ENCODE data around the gene CRELD2.
A peak's percentile ranks its signal among the peaks of the same experiment; 100 is the strongest.

Gene CRELD2

GRCh38 chr22:49971232-49972162 lies 53.1 kb downstream of the CRELD2 start:
- peaks cover 35% of the 10 kb centered on the region for H3K27me3 ChIP-seq (ENCODE audit: insufficient read depth, low read length)
- H3K9me3 ChIP-seq (ENCODE audit: insufficient read depth, low read depth, low read length): no peaks in the 10 kb centered on the region
- peaks cover 3% of the 10 kb centered on the region; the same call in 1 of the 2 replicates for H3K4me1 ChIP-seq (ENCODE audit: insufficient read depth, low read length)
- peak overlapping the region; percentile 16; the same call in 1 of the 2 replicates for H3K9ac ChIP-seq (ENCODE audit: low read depth, low read length)
- no peak overlapping the region for H3K27ac ChIP-seq (ENCODE audit: low read length)
- no peaks in the 10 kb centered on the region for H3K36me3 ChIP-seq (ENCODE audit: insufficient read depth, low read depth, low read length)
- H3K4me3 ChIP-seq (ENCODE audit: low read length): peak overlapping the region; percentile 54; the same call in 1 of the 2 replicates

- H3K36me3 ChIP-seq (ENCODE audit: insufficient read depth, low read depth, low read length): no peaks in the 10 kb centered on the region
- peaks cover 3% of the 10 kb centered on the region; the same call in 1 of the 2 replicates for H3K4me1 ChIP-seq (ENCODE audit: insufficient read depth, low read length)
- no peak overlapping the region for H3K4me3 ChIP-seq (ENCODE audit: low read length)
- peaks cover 35% of the 10 kb centered on the region for H3K27me3 ChIP-seq (ENCODE audit: insufficient read depth, low read length)
- H3K9ac ChIP-seq (ENCODE audit: low read depth, low read length): no peak overlapping the region
- no peaks in the 10 kb centered on the region for H3K9me3 ChIP-seq (ENCODE audit: insufficient read depth, low read depth, low read length)
- H3K27ac ChIP-seq (ENCODE audit: low read length): no peak overlapping the region
These were observed 54.0 kb downstream of the CRELD2 start for GRCh38 chr22:49972163-49973017.

GRCh38 chr22:49973018-49973961 lies 54.9 kb downstream of the CRELD2 start:
- H3K27me3 ChIP-seq (ENCODE audit: insufficient read depth, low read length): peaks cover 35% of the 10 kb centered on the region
- no peak overlapping the region for H3K9ac ChIP-seq (ENCODE audit: low read depth, low read length)
- H3K4me3 ChIP-seq (ENCODE audit: low read length): no peak overlapping the region
- H3K27ac ChIP-seq (ENCODE audit: low read length): no peak overlapping the region
- no peaks in the 10 kb centered on the region for H3K36me3 ChIP-seq (ENCODE audit: insufficient read depth, low read depth, low read length)
- no peaks in the 10 kb centered on the region for H3K9me3 ChIP-seq (ENCODE audit: insufficient read depth, low read depth, low read length)
- H3K4me1 ChIP-seq (ENCODE audit: insufficient read depth, low read length): peaks cover 3% of the 10 kb centered on the region; the same call in 1 of the 2 replicates

GRCh38 chr22:49975543-49976389 lies 57.3 kb downstream of the CRELD2 start:
- Histone ChIP-seq H3K9me3 (ENCODE audit: insufficient read depth, low read depth, low read length) (no peaks in the 10 kb centered on the region; the same call in 1 of the 2 replicates), H3K27me3 (ENCODE audit: insufficient read depth, low read length) (peaks cover 27% of the 10 kb centered on the region), H3K36me3 (ENCODE audit: insufficient read depth, low read depth, low read length) (no peaks in the 10 kb centered on the region), H3K9ac (ENCODE audit: low read depth, low read length) (no peak overlapping the region), H3K4me3 (ENCODE audit: low read length) (no peak overlapping the region), H3K27ac (ENCODE audit: low read length) (no peak overlapping the region), H3K4me1 (ENCODE audit: insufficient read depth, low read length) (no peaks in the 10 kb centered on the region)

GRCh38 chr22:49976439-49977175 lies 58.2 kb downstream of the CRELD2 start:
- H3K27me3 ChIP-seq (ENCODE audit: insufficient read depth, low read length): peaks cover 18% of the 10 kb centered on the region
- no peaks in the 10 kb centered on the region for H3K4me1 ChIP-seq (ENCODE audit: insufficient read depth, low read length)
- H3K4me3 ChIP-seq (ENCODE audit: low read length): no peak overlapping the region
- H3K36me3 ChIP-seq (ENCODE audit: insufficient read depth, low read depth, low read length): no peaks in the 10 kb centered on the region
- H3K9me3 ChIP-seq (ENCODE audit: insufficient read depth, low read depth, low read length): no peaks in the 10 kb centered on the region; the same call in 1 of the 2 replicates
- H3K9ac ChIP-seq (ENCODE audit: low read depth, low read length): no peak overlapping the region
- H3K27ac ChIP-seq (ENCODE audit: low read length): no peak overlapping the region
